ENCODE data around the gene C14orf180. TPM values are rescaled to one million over a fixed set of nuclear protein-coding genes. Genes with fewer than 3 reads are reported as not detected.

The C14orf180 gene
- total RNA-seq, 1 donor from 2014 or later, result not detected

DNA sequence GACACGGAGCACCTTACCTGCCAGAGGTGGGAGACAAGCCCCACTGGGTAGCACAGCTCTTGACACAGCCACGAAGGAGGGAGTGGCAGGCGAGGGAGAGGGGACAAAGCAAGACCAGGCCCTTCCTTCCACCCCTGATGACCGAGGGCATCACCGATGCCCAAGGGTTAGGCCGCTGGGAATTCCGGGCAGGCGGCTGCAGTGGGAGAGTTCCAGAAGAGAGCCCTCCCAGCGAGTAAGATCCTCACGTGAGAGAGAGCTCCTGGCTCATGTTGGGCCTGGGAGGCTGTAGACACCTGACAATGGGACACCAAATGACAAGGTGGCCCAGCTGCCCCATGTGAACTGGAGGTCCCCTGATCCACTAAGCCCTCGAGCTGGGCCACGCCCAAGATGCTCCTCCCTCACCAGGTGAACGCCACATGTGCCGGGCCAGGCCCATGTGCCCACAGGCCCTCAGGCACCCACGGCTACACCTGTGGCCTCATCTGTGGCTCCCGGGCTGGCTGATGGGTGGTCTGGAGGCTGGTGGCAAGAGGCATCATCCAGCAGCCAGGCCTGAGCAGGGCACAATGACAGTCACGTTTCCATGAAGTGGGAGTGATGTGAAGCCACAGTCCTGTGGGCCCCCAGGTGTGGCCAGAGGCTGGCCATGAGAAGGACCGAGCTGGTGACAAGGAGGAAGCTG is 32.1 kb upstream of the C14orf180 start:
- no peaks in the 10 kb centered on the region for H3K4me1 Mint-ChIP-seq (ENCODE audit: unreplicated experiment)
- no peaks in the 10 kb centered on the region for H3K36me3 Mint-ChIP-seq (ENCODE audit: low read depth, unreplicated experiment)
- no peak for DNase-seq (ENCODE audit: low spot score)
- H3K27me3 Mint-ChIP-seq (ENCODE audit: unreplicated experiment), result peaks cover 8% of the 10 kb centered on the region
- TF ChIP-seq, protein P1, sequence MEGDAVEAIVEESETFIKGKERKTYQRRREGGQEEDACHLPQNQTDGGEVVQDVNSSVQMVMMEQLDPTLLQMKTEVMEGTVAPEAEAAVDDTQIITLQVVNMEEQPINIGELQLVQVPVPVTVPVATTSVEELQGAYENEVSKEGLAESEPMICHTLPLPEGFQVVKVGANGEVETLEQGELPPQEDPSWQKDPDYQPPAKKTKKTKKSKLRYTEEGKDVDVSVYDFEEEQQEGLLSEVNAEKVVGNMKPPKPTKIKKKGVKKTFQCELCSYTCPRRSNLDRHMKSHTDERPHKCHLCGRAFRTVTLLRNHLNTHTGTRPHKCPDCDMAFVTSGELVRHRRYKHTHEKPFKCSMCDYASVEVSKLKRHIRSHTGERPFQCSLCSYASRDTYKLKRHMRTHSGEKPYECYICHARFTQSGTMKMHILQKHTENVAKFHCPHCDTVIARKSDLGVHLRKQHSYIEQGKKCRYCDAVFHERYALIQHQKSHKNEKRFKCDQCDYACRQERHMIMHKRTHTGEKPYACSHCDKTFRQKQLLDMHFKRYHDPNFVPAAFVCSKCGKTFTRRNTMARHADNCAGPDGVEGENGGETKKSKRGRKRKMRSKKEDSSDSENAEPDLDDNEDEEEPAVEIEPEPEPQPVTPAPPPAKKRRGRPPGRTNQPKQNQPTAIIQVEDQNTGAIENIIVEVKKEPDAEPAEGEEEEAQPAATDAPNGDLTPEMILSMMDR (IDR thresholded peaks at IDR 0.05; ENCODE audit: unreplicated experiment), result no peak
- H3K27ac Mint-ChIP-seq (ENCODE audit: unreplicated experiment), result no peak overlapping the region
- H3K4me3 Mint-ChIP-seq (ENCODE audit: unreplicated experiment), result no peak overlapping the region
- no peaks in the 10 kb centered on the region for H3K9me3 Mint-ChIP-seq (ENCODE audit: unreplicated experiment)

DNA sequence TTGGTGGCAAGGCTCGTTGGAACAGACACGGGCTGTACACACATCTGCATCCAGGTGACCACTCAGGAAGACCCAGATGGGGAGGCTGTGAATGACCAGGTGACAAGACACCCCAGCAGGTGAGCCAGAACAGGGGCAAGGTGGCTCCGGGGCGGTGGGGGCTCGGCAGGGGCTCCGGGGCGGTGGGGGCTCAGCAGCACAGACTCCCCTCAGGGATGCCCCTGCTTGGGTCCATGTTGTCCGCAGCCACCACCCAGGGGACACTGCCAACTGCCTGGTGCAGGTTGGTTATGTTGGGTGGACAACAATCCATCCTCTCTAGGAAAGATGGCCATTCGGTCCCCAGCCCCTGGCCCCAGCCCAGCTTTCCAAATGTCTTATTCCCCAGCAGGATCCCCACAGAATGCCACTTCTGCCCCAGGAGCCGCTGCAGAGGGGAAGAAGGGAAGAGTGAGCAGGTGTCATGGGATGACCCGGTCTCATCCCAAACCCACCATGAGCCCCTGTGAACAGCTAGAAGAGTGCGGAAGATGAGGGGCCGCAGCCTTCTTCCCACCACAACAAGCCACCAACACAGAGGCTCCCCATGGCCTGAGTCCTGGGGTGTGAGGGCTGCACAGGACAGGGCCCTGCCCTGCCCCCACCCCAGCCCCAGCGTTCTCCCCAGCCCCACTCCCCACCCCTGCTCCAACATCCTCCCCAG is 31.4 kb upstream of the C14orf180 start:
- H3K9me3 Mint-ChIP-seq (ENCODE audit: unreplicated experiment), result no peaks in the 10 kb centered on the region

DNA sequence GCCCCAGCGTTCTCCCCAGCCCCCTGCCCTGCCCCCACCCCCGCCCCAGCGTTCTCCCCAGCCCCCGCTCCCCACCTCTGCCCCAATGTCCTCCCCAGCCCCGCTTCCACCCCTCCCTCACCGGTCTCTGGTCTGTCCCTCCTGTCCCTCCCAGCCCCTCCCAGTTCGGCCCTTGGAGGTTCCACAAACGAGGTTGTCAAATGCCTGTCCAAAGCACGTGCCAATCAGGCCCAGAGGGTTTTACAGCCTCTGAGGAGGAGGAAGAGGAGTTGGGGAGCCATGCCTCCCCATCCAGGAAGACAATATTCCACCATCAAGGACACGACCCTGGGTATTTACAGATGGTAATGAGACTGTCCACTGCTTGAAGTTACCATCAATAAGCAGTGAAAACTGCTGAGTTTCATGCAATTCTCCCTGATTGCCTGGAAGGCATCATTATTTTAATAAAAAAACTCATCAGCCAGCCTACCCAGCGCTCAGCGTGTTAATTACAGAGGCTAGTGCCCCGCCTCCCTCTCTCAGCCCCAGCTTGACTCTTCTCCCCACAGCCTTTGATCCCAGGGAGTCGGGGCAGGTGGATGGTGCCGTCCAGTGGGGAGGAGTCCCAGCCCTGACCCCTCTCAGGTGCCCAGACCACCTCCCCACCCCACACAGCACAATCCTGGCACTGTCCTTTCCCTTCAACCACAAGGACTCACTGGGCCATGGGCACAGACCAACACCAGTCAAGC is 30.6 kb upstream of the C14orf180 start:
- TF ChIP-seq, protein P1 (IDR thresholded peaks at IDR 0.05; ENCODE audit: unreplicated experiment), result no peak
- Mint-ChIP-seq H3K27ac (ENCODE audit: unreplicated experiment) (no peak overlapping the region), H3K9me3 (ENCODE audit: unreplicated experiment) (no peaks in the 10 kb centered on the region), H3K36me3 (ENCODE audit: low read depth, unreplicated experiment) (no peaks in the 10 kb centered on the region), H3K4me3 (ENCODE audit: unreplicated experiment) (no peak overlapping the region), H3K4me1 (ENCODE audit: unreplicated experiment) (no peaks in the 10 kb centered on the region), H3K27me3 (ENCODE audit: unreplicated experiment) (peaks cover 9% of the 10 kb centered on the region)
- DNase-seq (ENCODE audit: low spot score), result no peak

More for the DNA sequence above, 31.4 kb upstream of the C14orf180 start:
- TF ChIP-seq, protein P1 (IDR thresholded peaks at IDR 0.05; ENCODE audit: unreplicated experiment), result no peak
- no peak for DNase-seq (ENCODE audit: low spot score)
- no peaks in the 10 kb centered on the region for H3K4me1 Mint-ChIP-seq (ENCODE audit: unreplicated experiment)
- peaks cover 9% of the 10 kb centered on the region for H3K27me3 Mint-ChIP-seq (ENCODE audit: unreplicated experiment)
- no peak overlapping the region for H3K27ac Mint-ChIP-seq (ENCODE audit: unreplicated experiment)
- no peak overlapping the region for H3K4me3 Mint-ChIP-seq (ENCODE audit: unreplicated experiment)
- no peaks in the 10 kb centered on the region for H3K36me3 Mint-ChIP-seq (ENCODE audit: low read depth, unreplicated experiment)

DNA sequence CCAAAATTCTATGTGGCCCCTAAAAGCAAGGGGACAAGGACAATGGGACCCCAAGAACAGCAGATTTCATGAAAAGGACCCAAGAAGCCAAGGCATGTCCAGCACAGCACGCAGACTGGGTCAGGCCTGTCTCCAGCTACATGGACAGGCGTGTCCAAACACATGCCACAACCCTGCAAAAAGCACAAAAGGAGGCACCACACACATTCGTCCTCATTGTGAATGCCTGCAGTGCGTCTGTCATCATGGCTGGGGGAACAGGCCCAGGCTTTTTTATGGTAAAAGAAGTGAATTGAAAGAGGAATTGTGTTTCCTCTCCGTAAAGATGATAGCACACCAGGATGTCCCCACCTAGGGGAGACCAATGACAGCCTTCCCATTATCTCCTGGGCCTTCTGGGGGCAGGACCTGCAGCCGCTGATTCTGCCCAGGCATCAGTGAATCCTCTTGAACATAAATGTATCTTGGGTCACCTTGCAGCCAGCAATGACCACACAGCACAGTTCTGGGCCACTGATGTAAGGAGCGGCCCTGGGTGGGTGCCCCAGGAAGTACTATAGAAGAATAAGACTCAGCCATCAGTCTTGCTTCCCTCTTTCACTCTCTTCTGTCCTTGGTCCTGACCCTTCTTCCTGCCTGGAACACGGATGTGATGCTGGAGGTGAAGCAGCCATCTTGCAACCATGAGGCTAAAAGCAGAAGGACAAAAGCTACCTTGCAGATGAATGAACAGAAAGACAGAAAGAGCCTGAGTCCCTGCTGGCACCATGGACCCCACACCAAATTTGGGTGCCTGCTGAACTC is 29.8 kb upstream of the C14orf180 start:
- Mint-ChIP-seq H3K27ac (ENCODE audit: unreplicated experiment) (no peak overlapping the region), H3K36me3 (ENCODE audit: low read depth, unreplicated experiment) (no peaks in the 10 kb centered on the region), H3K4me3 (ENCODE audit: unreplicated experiment) (no peak overlapping the region), H3K4me1 (ENCODE audit: unreplicated experiment) (no peaks in the 10 kb centered on the region), H3K9me3 (ENCODE audit: unreplicated experiment) (no peaks in the 10 kb centered on the region), H3K27me3 (ENCODE audit: unreplicated experiment) (peaks cover 9% of the 10 kb centered on the region)
- TF ChIP-seq, protein P1 (IDR thresholded peaks at IDR 0.05; ENCODE audit: unreplicated experiment), result no peak
- no peak for DNase-seq (ENCODE audit: low spot score)

Measured in endothelial cell (in vitro differentiated cells).